ENCODE data around the gene CLDN16. TPM values are rescaled to one million over a fixed set of nuclear protein-coding genes. Genes with fewer than 3 reads are reported as not detected.

The CLDN16 gene
- total RNA-seq, 1 donor: 0.10 TPM

DNA sequence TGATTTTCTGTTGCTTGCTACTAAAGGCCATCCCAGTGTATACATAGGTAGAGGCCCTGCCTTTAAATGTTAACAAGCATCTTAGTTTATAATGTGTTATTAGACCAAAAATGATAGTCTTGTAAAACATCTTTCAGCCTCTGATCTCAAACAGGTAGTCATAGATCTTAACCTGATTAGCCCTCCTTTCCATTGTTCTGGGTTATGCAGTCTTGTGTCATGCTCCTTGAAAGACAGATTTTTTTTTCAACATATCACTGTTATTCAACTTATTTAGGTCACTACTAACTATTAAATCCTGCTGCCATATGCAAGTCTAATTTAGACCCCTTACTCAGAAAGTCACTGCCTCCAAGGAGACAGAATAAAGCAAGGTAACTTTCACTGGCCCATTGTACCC is 19.1 kb upstream of the CLDN16 start:
- Histone ChIP-seq H3K4me3 (ENCODE audit: low read length) (no peak overlapping the region), H3K4me1 (ENCODE audit: insufficient read depth, low read length) (no peaks in the 10 kb centered on the region), H3K9me3 (ENCODE audit: low read depth, low read length) (no peaks in the 10 kb centered on the region), H3K27me3 (ENCODE audit: insufficient read depth, low read length) (no peaks in the 10 kb centered on the region)

DNA sequence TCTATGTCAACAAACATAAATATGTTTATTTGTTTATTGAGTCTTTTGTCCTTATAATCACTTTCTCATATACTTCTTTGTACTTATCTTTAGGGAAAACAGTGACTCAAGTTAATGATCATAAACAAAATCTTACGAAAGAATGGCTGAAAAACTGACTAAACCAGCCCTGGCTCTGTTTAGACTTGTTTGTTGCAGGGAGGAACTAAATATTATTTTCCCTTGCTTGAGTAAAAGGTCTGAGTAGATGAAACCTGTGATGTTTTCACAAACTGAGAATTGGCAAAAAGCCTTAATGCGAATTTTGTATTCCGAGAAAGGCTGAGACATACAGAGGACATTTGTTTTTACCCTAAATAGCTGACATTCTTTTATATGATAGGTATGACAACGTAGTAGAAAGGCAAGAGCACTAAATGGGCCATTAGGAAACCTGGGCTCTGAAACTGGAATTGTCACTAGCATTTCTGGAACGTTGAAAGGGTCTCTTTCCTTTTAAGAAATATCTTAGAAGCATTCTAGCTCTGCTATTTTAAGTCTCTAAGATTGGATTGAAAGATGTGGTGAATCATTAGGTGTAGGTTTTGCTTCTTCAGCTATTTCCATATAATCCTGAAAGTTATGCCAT is 18.2 kb upstream of the CLDN16 start:
- H3K4me1 ChIP-seq (ENCODE audit: insufficient read depth, low read length): no peaks in the 10 kb centered on the region
- no peak overlapping the region for H3K4me3 ChIP-seq (ENCODE audit: low read length)
- no peaks in the 10 kb centered on the region for H3K9me3 ChIP-seq (ENCODE audit: low read depth, low read length)
- H3K27me3 ChIP-seq (ENCODE audit: insufficient read depth, low read length): no peaks in the 10 kb centered on the region

DNA sequence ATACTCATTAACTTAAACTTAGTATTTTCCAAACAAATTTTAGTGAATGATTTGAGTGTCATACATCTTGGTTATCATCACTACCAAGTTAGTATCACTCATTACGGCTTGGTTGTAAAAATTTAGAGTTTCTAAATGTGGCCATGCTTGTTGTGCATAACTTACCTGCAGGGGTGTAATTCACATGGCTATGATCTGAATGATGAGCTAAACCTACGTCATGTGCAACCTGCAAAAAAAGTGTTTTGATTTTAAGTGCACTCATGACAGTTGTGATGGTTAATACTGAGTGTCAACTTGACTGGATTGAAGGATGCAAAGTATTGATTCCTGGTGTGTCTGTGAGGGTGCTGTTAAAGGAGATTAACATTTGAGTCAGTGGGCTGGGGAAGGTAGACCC is 17.6 kb upstream of the CLDN16 start:
- Histone ChIP-seq H3K9me3 (ENCODE audit: low read depth, low read length) (no peaks in the 10 kb centered on the region), H3K4me3 (ENCODE audit: low read length) (no peak overlapping the region), H3K4me1 (ENCODE audit: insufficient read depth, low read length) (no peaks in the 10 kb centered on the region), H3K27me3 (ENCODE audit: insufficient read depth, low read length) (no peaks in the 10 kb centered on the region)

DNA sequence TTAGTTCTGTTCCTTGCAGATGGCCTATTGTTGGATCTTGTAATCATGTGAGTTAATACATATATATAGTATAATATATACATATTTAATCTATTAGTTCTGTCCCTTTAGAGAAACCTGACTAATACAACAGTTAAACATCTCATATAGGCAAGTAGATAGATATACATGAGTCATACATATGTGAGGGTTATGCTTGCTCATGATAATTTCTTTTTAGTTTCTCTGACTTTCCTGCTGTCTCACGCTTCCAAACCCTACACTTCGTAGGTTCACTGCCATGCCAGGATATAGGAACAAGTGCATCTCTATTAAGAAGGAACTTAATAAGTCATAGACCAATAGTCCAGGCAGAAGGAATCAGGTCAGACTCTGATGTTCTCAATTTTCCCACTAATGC is 16.8 kb upstream of the CLDN16 start:
- Histone ChIP-seq H3K9me3 (ENCODE audit: low read depth, low read length) (no peaks in the 10 kb centered on the region), H3K27me3 (ENCODE audit: insufficient read depth, low read length) (no peaks in the 10 kb centered on the region), H3K4me3 (ENCODE audit: low read length) (no peak overlapping the region), H3K4me1 (ENCODE audit: insufficient read depth, low read length) (no peaks in the 10 kb centered on the region)

DNA sequence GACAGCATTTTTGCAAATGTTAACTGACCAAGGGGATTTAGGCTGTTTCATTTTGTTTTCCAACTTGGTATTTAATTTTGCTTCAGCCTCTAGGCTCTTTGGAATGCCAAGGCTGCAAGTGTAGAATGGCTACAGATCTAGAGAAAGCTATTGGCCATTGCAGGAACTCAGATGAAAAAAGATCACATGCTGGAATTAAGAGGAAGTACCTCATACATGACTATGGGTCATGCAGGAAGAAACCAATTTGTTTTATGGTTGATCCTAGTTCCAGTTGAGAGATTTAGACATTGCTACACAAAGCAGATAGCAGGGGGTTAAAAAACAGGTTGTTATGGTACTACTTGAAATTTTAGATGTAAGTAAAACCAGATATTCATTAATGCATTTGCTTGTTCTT is 12.7 kb upstream of the CLDN16 start:
- Histone ChIP-seq H3K27me3 (ENCODE audit: insufficient read depth, low read length) (no peaks in the 10 kb centered on the region), H3K4me3 (ENCODE audit: low read length) (no peak overlapping the region), H3K9me3 (ENCODE audit: low read depth, low read length) (no peaks in the 10 kb centered on the region)

DNA sequence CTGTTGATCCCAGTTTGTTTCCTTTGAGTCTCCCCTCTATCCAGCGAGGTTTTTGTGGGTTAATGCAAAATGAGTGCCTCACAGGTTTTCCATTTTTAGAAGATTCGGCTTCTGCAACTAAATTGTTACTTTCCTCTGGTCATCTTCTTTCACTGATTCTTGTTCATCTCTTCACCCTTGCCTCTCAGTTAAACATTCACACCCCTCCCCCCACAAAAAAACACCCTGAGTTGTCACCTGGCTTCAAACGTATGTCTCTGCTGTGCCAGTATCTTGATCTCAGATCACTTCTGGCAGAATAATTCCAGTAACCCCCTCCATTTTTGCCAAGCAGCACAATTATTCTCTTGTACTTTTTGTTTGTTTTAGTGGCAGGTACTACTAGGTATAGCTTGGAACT is 12.3 kb upstream of the CLDN16 start:
- Histone ChIP-seq H3K9me3 (ENCODE audit: low read depth, low read length) (no peaks in the 10 kb centered on the region), H3K4me3 (ENCODE audit: low read length) (no peak overlapping the region), H3K27me3 (ENCODE audit: insufficient read depth, low read length) (no peaks in the 10 kb centered on the region), H3K4me1 (ENCODE audit: insufficient read depth, low read length) (no peaks in the 10 kb centered on the region)

More for the DNA sequence above, 12.7 kb upstream of the CLDN16 start:
- no peaks in the 10 kb centered on the region for H3K4me1 ChIP-seq (ENCODE audit: insufficient read depth, low read length)

DNA sequence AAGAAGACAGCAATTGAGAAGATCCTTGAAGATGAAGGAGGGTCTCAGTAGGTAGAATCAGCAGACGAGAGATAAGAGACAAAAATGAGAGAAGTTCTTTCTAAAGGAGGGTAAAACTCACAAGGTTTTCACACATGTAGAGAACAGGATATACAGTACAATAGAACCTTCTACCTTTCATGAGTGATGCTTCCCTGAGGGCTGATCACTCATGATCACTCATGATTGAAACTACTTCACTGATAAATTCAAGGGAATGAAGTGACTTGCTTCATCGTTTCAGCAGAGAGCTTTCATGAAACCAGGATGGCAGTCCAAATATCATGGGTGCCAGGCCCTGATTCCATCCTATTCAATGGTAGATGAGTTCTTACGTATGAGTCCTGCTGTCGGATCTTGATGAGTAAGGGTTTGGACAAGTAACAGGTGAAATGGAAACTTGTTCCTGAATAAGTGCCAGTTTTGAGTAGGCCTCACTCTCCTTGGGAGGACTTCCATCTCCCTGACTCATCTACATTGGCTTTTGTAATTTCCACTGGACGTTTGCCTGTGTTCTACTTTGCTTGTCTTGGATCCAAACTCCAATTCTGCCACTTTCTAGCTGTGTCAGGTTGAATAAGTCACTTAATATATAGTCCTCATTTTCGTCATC is 9.6 kb upstream of the CLDN16 start:
- no peaks in the 10 kb centered on the region for H3K4me1 ChIP-seq (ENCODE audit: insufficient read depth, low read length)
- H3K27me3 ChIP-seq (ENCODE audit: insufficient read depth, low read length): no peaks in the 10 kb centered on the region
- H3K4me3 ChIP-seq (ENCODE audit: low read length): no peak overlapping the region
- H3K9me3 ChIP-seq (ENCODE audit: low read depth, low read length): no peaks in the 10 kb centered on the region

DNA sequence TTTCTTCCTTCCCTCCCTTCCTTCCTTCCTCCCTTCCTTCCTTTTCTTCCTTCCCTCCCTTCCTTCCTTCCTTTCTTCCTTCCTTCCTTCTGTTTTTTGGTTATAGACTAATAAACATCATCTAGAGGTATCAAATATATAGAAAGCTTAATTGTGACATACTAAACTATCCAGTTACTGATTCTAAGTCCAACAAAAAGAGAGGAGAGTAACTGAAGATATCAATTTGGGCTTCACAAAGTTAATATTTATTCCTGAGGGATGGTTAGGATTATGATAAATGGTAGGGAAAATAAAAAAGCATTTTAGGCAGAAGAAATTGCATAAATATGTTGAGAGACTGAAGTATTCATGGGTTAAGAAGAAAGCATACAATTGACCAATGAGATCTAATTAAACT is 7.8 kb upstream of the CLDN16 start:
- no peaks in the 10 kb centered on the region for H3K27me3 ChIP-seq (ENCODE audit: insufficient read depth, low read length)
- no peak overlapping the region for H3K4me3 ChIP-seq (ENCODE audit: low read length)
- H3K4me1 ChIP-seq (ENCODE audit: insufficient read depth, low read length): no peaks in the 10 kb centered on the region
- no peaks in the 10 kb centered on the region for H3K9me3 ChIP-seq (ENCODE audit: low read depth, low read length)

DNA sequence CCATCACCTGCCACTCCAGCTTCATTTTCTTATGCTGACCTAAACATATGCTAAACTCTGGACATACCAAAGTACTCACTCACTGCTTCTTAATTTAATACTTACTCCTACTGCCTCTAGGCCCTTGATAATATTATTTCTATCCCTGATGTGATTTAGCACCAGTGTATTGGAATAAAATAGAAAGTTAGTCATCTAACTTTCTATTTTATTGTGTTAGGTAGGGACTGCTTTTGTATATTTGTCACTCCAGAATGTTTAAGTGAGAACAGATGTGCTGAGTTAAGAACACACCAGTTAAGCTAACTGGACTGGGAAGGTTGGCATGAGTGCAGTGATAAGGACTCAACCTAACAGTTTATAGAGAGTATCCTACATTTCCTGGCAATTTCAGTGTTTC is 6.5 kb upstream of the CLDN16 start:
- Histone ChIP-seq H3K27me3 (ENCODE audit: insufficient read depth, low read length) (no peaks in the 10 kb centered on the region), H3K9me3 (ENCODE audit: low read depth, low read length) (no peaks in the 10 kb centered on the region), H3K4me3 (ENCODE audit: low read length) (no peak overlapping the region), H3K4me1 (ENCODE audit: insufficient read depth, low read length) (no peaks in the 10 kb centered on the region)

DNA sequence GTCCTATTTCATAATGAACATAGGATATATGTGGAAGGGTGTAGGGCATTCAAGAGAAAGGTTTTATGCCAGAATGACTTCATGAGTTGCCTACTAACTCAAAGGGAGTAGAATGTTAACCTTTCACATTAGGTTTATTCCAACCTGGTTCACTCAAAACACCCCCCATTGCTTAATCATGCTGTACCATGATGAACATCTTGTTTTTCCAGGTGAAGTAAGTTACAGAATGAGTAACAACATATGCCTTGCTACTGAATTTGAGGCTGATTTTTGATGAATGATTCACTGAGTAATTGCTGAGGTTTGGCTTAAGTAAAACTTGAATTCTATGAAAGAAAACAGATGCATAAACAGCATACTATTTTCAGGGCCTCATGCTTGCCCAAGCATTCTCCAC is 5.9 kb upstream of the CLDN16 start:
- Histone ChIP-seq H3K9me3 (ENCODE audit: low read depth, low read length) (no peaks in the 10 kb centered on the region), H3K4me1 (ENCODE audit: insufficient read depth, low read length) (no peaks in the 10 kb centered on the region), H3K4me3 (ENCODE audit: low read length) (no peak overlapping the region), H3K27me3 (ENCODE audit: insufficient read depth, low read length) (no peaks in the 10 kb centered on the region)

DNA sequence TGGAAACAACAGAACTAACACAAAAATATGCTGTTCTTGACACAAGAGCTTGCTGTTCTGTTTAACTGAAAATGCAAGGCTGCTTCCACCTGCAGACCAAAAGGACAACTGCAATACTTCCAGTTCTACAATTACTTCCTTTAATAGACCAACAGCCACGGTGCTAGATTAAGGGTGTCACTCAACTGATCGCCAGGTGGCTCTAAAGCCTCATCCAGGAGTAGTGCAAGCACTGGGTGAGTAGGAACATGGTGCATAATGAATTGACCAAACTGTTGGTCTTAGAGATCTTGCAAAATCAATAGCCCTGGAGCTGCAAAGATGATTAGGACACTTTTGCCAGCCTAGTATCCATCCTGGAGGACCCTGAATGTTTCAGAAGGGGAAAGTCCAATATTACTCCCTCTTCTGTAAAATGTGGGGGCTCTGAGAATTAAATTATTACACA is 3.6 kb upstream of the CLDN16 start:
- H3K4me3 ChIP-seq (ENCODE audit: low read length): no peak overlapping the region
- no peaks in the 10 kb centered on the region for H3K27me3 ChIP-seq (ENCODE audit: insufficient read depth, low read length)
- no peaks in the 10 kb centered on the region for H3K9me3 ChIP-seq (ENCODE audit: low read depth, low read length)
- no peaks in the 10 kb centered on the region for H3K4me1 ChIP-seq (ENCODE audit: insufficient read depth, low read length)

DNA sequence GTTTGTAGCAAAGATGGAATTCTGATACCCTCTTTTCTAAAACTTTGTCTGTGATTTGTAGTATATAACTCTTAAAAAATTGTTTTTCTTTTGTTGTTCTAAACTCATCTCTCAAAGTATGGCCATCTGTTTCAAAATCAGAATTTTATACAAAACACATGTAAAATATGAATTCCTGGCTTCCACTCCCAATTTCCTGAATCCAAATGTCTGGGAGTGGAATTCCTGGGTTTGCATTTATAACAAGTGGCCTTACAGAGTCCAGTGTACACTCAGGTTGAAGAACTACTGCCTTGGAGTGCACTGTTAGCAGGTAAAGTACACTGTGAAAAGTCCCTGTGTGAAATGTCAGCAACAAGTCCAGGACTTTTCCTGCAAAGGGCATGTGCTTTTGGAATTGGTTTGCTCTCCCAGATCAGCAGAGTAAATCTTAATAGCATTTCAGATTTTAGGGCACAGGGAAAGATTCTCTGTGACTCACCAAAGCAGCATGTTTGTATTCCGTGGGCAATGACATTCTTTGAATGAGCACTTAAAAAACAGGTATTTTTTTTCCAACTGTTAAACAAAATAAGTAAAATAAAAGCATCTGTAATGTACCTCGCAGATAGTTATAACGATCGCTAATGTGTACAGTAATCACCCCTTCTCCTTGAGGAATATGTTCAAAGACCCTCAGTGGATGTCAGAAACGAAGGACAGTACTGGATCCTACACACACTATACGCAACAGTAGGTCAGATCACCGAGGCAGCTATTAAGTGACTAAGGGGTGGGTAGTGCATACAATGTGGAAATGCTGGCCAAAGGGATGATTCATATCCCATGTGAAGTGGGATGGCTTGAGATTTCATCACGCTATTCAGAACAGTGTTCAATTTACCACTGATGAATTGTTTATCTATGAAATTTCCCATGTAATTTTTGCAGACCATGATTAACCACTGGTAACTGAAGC is 2.0 kb upstream of the CLDN16 start:
- Histone ChIP-seq H3K4me3 (ENCODE audit: low read length) (no peak overlapping the region), H3K27me3 (ENCODE audit: insufficient read depth, low read length) (no peaks in the 10 kb centered on the region), H3K9me3 (ENCODE audit: low read depth, low read length) (no peaks in the 10 kb centered on the region), H3K4me1 (ENCODE audit: insufficient read depth, low read length) (no peaks in the 10 kb centered on the region)

DNA sequence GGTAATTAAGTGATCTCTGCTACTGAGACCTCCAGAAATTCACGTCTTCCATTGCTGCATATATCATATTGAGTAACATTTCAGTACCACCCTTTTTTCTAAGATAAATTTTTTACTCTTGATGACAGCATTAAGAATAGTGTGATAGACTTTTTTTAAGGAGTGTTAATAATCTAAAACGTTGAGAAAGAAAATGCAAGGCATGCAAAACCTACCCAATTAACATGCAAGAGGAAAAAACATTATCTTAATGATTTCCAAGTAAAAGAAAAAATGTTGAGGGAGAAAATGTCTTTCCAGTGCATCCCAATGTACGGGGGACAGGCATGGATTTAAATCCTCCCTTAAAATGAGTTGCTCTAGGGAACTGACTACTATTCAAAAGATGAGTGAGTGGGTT is 740 bp downstream of the CLDN16 start:
- no peak overlapping the region for H3K4me3 ChIP-seq (ENCODE audit: low read length)
- no peaks in the 10 kb centered on the region for H3K27me3 ChIP-seq (ENCODE audit: insufficient read depth, low read length)
- no peaks in the 10 kb centered on the region for H3K9me3 ChIP-seq (ENCODE audit: low read depth, low read length)
- no peaks in the 10 kb centered on the region for H3K4me1 ChIP-seq (ENCODE audit: insufficient read depth, low read length)

DNA sequence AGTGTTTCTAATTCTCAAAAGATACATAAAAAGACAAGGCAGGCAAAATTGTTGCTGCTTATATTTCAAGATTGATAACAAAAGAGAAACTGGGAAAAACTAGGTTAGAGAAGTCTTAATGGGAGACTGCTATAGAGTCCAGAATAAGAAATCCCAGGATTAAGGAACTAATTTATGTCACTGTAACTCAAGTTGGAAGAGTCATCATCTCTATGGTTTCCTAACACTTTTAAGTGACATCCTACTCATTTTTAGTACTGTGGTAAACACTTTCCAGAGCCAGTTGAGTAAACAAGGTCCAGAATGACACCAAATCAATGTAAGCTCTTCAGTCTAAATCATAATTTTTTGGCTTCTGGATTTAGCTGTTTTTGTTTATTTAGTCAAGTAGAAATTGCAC is 8.0 kb downstream of the CLDN16 start:
- no peaks in the 10 kb centered on the region for H3K27me3 ChIP-seq (ENCODE audit: insufficient read depth, low read length)
- no peaks in the 10 kb centered on the region for H3K9me3 ChIP-seq (ENCODE audit: low read depth, low read length)
- H3K4me1 ChIP-seq (ENCODE audit: insufficient read depth, low read length): no peaks in the 10 kb centered on the region
- no peak overlapping the region for H3K4me3 ChIP-seq (ENCODE audit: low read length)

DNA sequence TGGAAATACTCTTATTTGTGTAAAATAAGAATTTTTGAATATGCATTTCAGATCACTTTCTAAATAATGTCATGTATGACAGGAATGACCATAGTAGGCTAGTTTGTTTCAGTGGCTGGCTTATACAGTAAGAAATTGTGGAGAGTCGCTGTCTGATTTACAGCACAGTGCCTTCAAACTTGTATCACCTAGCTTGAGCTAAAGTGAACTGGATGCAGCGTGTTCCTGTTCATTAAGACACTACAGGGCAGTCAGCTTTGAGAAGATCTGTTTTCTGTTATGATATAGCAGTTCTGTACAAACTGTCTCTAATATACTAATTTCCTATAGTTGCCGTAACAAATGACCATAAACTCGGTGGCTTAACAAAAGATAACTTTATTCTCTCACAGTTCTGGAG is 9.9 kb downstream of the CLDN16 start:
- no peaks in the 10 kb centered on the region for H3K9me3 ChIP-seq (ENCODE audit: low read depth, low read length)
- no peaks in the 10 kb centered on the region for H3K4me1 ChIP-seq (ENCODE audit: insufficient read depth, low read length)

More for the DNA sequence above, 9.9 kb downstream of the CLDN16 start:
- Histone ChIP-seq H3K27me3 (ENCODE audit: insufficient read depth, low read length) (no peaks in the 10 kb centered on the region), H3K4me3 (ENCODE audit: low read length) (no peak overlapping the region)
